NCI-H128 (cell line): Measurements from ENCODE around the gene MVK.

Experiments used
- DNase-seq: peaks from one replicate; lab custom pipeline; 2025; ENCODE audit not compliant: unreplicated experiment; lab: John Stamatoyannopoulos, UW

MVK gene

GRCh38 chr12:109563291-109564284, 10.0 kb upstream of the MVK start:
- DNase-seq, result no peak

- no peak for DNase-seq
These were observed 7.2 kb upstream of the MVK start for GRCh38 chr12:109566424-109566823.

- no peak for DNase-seq
These were observed 6.3 kb upstream of the MVK start for GRCh38 chr12:109567296-109567695.

GRCh38 chr12:109567967-109568366, 5.6 kb upstream of the MVK start:
- DNase-seq, result no peak

GRCh38 chr12:109568486-109568885, 5.1 kb upstream of the MVK start:
- no peak for DNase-seq

- DNase-seq, result no peak
These were observed 1.7 kb upstream of the MVK start for GRCh38 chr12:109571773-109572505.

GRCh38 chr12:109572506-109572845, 1.1 kb upstream of the MVK start:
- no peak for DNase-seq

GRCh38 chr12:109573914-109574244, 285 bp downstream of the MVK start:
- no peak for DNase-seq

- DNase-seq, result no peak
These were observed 2.1 kb downstream of the MVK start for GRCh38 chr12:109575683-109576082.

- no peak for DNase-seq
These were observed 3.7 kb downstream of the MVK start for GRCh38 chr12:109577311-109577710.

- no peak for DNase-seq
These were observed 4.8 kb downstream of the MVK start for GRCh38 chr12:109578330-109578927.

- DNase-seq, result no peak
These were observed 6.0 kb downstream of the MVK start for GRCh38 chr12:109579639-109580038.

- DNase-seq, result no peak
These were observed 6.7 kb downstream of the MVK start for GRCh38 chr12:109580272-109580671.

- no peak for DNase-seq
These were observed 7.2 kb downstream of the MVK start for GRCh38 chr12:109580684-109581333.

DNA sequence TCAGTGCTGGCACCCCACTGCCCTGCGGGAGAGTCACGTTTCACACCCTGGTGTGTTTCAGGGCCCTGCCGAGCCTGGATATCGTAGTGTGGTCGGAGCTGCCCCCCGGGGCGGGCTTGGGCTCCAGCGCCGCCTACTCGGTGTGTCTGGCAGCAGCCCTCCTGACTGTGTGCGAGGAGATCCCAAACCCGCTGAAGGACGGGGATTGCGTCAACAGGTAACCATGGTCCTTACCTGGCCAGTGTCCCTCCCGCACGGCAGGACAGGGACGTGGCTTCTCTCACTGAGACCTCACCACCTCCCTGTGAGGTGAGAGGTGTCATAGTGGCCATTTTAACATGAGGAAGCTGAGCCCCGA, 7.7 kb downstream of the MVK start:
- no peak for DNase-seq

GRCh38 chr12:109581856-109582255, 8.3 kb downstream of the MVK start:
- DNase-seq, result no peak

DNA sequence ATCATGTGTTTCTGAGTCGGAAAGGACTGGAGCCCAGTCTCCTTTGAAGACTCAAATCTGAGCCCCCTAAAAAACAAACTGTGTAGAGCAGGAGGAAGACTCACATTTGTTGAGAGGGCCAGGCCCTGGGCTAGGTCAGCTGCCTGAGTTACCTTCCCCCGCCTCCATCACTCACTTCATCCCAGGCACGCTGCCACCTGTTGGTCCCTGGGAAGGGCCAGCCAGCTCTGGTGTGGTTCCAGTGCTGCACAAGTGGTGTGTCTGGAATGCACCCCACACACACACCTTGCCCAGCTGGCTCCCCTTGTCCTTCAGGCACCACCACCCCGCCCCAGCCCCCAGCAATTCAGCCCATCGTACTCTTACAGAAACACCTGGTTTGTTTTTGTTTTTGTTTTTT, 9.0 kb downstream of the MVK start:
- DNase-seq, result no peak

GRCh38 chr12:109583733-109584132, 10.1 kb downstream of the MVK start:
- no peak for DNase-seq

DNA sequence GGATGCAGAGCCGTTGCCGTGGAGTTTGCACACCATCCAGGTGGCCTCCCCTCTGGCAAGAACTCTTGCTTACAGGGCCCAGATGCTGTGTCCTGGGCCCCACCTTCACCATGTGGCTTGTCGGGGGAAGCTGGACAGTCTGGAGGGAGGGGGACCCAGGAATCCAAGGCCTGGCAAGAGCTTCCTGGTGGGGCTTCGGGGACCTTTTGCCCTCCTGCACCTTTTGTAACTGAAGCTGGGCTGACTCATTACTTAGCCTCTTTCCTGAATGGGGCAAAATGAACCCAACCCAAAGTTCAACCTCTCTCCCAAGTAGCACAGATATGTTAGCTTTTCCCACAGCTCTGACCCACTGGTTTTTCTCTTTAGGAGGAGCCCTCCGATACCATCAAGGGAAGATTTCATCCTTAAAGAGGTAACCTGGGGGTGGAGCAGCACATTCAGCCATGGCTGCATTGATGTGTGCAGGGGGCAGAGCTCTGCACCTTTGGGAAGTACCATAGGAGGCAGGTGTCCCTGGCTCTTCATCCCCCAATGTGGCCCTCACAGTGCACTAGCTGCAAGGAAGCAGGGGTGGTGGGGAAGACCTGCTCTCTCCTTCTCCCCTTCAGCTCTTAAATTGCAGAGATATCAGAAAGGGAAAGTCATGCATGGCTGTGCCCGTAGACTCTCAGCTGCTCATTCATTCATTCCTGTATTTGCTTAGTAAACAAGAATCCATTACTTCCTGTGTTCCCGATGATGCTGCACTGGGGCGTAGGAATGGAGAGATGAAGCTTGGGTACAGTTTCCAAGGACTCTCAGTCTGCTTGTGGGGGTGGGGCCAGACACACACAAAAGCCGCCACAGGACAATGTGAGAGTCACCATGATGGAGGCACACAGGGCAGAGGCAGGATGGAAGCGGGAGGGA, 13.0 kb downstream of the MVK start:
- DNase-seq, result no peak

- DNase-seq, result no peak
These were observed 14.3 kb downstream of the MVK start for GRCh38 chr12:109587921-109588320.
